Smooth muscle cell (in vitro differentiated cells): ENCODE data around the gene ANKS1A. TPM values are rescaled to one million over a fixed set of nuclear protein-coding genes. Genes with fewer than 3 reads are reported as not detected.

ENCODE experiments used
- DNase-seq: peaks from one replicate; lab custom pipeline; 2025; ENCODE audit not compliant: unreplicated experiment; lab: John Stamatoyannopoulos, UW
- H2AFZ ChIP-seq: fragments of 200-600 bp; sonication (generic); 2 replicates; pipeline ENCODE4 v1.6.0; 2016; ENCODE audit warnings: antibody characterized with exemption, low read depth, mild to moderate bottlenecking
- H3F3A ChIP-seq: fragments of 200-600 bp; sonication (generic); 2 replicates; pipeline ENCODE4 v1.6.0; 2017; ENCODE audit warnings: antibody characterized with exemption, low read depth
- H3K27ac ChIP-seq: fragments of 200-600 bp; sonication (generic); 2 replicates; pipeline ENCODE4 v1.5.1; 2016; ENCODE audit warnings: low read depth, mild to moderate bottlenecking
- H3K27me3 ChIP-seq: fragments of 200-600 bp; sonication (generic); 2 replicates; pipeline ENCODE4 v1.6.1; 2016; ENCODE audit warnings: low read depth, mild to moderate bottlenecking
- H3K36me3 ChIP-seq: fragments of 200-600 bp; sonication (generic); 2 replicates; pipeline ENCODE4 v1.5.1; 2016; ENCODE audit warnings: low read depth
- H3K4me1 ChIP-seq: fragments of 200-600 bp; sonication (generic); 2 replicates; pipeline ENCODE4 v1.5.1; 2016; ENCODE audit warnings: low read depth
- H3K4me2 ChIP-seq: fragments of 200-600 bp; sonication (generic); 2 replicates; pipeline ENCODE4 v1.6.0; 2016; ENCODE audit warnings: mild to moderate bottlenecking
- H3K4me3 ChIP-seq: fragments of 200-600 bp; sonication (generic); 2 replicates; pipeline ENCODE4 v1.5.1; 2016; ENCODE audit warnings: mild to moderate bottlenecking
- H3K79me2 ChIP-seq: fragments of 200-600 bp; sonication (generic); 2 replicates; pipeline ENCODE4 v1.6.0; 2016; ENCODE audit warnings: low read depth, mild to moderate bottlenecking
- H3K9ac ChIP-seq: fragments of 200-600 bp; sonication (generic); 2 replicates; pipeline ENCODE4 v1.6.0; 2016; ENCODE audit warnings: low read depth
- H3K9me3 ChIP-seq: fragments of 200-600 bp; sonication (generic); replicated peaks from 2 replicates; pipeline ENCODE4 v1.5.1; 2016; ENCODE audit warnings: low read depth
- H4K20me1 ChIP-seq: fragments of 200-600 bp; sonication (generic); 2 replicates; pipeline ENCODE4 v1.6.0; 2016; ENCODE audit warnings: low read depth
- WGBS: methylation state at CpG from one replicate; pipeline ENCODE4 v1.1.7; 2016; ENCODE audit warnings: low lambda C conversion rate; 5-methylcytosine and 5-hydroxymethylcytosine counted together
- polyA plus RNA-seq: library from polyadenylated mRNA; unstranded; fragments of >200 nt; fragmentation: Nextera tagmentation; extraction: Ambion mirVana; gene quantifications from 2 replicates; pipeline ENCODE4 v1.2.1, GENCODE V29; 2016
- total RNA-seq: library from RNA; depleted of rRNA; stranded (reverse); fragments of >200 nt; gene quantifications from 2 replicates; pipeline ENCODE4 v1.2.3, GENCODE V29; 2014
- TF ChIP-seq, protein P1 (sequence below): fragments of 200-600 bp; sonication (generic); IDR thresholded peaks from 2 replicates; pipeline ENCODE4 v1.5.1; 2017; ENCODE audit warnings: borderline replicate concordance, mild to moderate bottlenecking, antibody characterized with exemption; ENCODE audit not compliant: insufficient read depth, poor library complexity, severe bottlenecking

The ANKS1A gene
- total and polyA plus RNA-seq, 2 experiments from 2014 or later, result 28.9 to 39.2 TPM

DNA sequence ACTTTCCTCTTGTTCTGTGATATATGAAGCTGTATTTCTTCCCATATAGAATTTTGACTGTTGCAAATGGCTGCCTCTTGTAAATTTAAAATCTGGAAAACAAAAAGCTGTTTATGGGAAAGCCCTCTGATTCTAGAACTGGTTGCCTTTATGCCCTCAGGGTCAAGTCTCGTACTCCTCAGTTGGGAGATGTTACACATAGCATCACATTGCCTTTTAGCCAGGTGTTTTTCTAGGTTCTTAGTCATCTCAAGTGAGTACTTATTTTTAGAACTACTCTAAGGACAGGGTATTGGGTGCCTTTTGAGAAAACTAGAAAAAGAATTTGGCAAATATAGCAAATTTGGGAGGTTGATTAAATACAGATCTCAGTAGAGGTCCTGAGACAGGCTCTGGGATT is 58.5 kb downstream of the ANKS1A start:
- H3K27ac ChIP-seq, result no peak overlapping the region
- H2AFZ ChIP-seq, result no peak overlapping the region
- no peak overlapping the region for H3K9ac ChIP-seq
- no peak for DNase-seq
- no peaks in the 10 kb centered on the region for H3F3A ChIP-seq
- WGBS, result 75% methylated on average over 1 of the region's 1 CpG
- no peak overlapping the region for H3K4me3 ChIP-seq
- H3K36me3 ChIP-seq, result no peaks in the 10 kb centered on the region
- peaks cover 22% of the 10 kb centered on the region for H3K79me2 ChIP-seq
- peaks cover 57% of the 10 kb centered on the region for H4K20me1 ChIP-seq
- no peaks in the 10 kb centered on the region for H3K9me3 ChIP-seq
- no peaks in the 10 kb centered on the region for H3K27me3 ChIP-seq
- H3K4me2 ChIP-seq, result no peak overlapping the region
- TF ChIP-seq, protein P1, sequence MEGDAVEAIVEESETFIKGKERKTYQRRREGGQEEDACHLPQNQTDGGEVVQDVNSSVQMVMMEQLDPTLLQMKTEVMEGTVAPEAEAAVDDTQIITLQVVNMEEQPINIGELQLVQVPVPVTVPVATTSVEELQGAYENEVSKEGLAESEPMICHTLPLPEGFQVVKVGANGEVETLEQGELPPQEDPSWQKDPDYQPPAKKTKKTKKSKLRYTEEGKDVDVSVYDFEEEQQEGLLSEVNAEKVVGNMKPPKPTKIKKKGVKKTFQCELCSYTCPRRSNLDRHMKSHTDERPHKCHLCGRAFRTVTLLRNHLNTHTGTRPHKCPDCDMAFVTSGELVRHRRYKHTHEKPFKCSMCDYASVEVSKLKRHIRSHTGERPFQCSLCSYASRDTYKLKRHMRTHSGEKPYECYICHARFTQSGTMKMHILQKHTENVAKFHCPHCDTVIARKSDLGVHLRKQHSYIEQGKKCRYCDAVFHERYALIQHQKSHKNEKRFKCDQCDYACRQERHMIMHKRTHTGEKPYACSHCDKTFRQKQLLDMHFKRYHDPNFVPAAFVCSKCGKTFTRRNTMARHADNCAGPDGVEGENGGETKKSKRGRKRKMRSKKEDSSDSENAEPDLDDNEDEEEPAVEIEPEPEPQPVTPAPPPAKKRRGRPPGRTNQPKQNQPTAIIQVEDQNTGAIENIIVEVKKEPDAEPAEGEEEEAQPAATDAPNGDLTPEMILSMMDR, result no peak
- H3K4me1 ChIP-seq, result no peaks in the 10 kb centered on the region

DNA sequence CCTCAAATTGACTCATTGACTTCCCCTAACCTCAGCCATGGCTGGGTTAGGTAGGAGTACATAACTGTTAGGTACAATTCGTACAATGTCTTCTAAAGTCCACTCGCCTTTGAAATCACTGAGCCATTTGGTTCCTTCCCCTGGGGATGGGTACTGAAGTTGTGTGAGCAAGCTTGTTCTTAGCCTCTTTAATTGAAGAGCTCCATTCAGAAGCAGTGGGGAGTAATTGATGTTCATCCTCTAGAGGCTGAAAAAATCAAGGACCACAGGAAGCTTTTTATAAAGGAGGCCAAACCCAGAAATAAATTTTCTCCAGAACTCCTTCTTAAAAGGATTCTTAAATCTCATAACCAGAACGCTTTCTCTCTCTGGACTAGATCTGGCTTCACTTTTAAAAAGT is 60.6 kb downstream of the ANKS1A start:
- no peak overlapping the region for H3K4me3 ChIP-seq
- peaks cover 12% of the 10 kb centered on the region for H3K79me2 ChIP-seq
- no peaks in the 10 kb centered on the region for H3K27me3 ChIP-seq
- DNase-seq, result no peak
- no peaks in the 10 kb centered on the region for H3K9me3 ChIP-seq
- no peak overlapping the region for H3K27ac ChIP-seq
- H3F3A ChIP-seq, result no peaks in the 10 kb centered on the region
- WGBS, result 99% methylated on average over 3 of the region's 3 CpGs
- H3K4me1 ChIP-seq, result no peaks in the 10 kb centered on the region
- H3K4me2 ChIP-seq, result no peak overlapping the region
- TF ChIP-seq, protein P1, result no peak
- H2AFZ ChIP-seq, result no peak overlapping the region
- H3K9ac ChIP-seq, result no peak overlapping the region
- H3K36me3 ChIP-seq, result no peaks in the 10 kb centered on the region
- peaks cover 60% of the 10 kb centered on the region for H4K20me1 ChIP-seq

GRCh38 chr6:34950849-34951248 is 61.8 kb downstream of the ANKS1A start:
- H3K36me3 ChIP-seq, result no peaks in the 10 kb centered on the region
- TF ChIP-seq, protein P1, result no peak
- H3K4me1 ChIP-seq, result no peaks in the 10 kb centered on the region
- no peak overlapping the region for H2AFZ ChIP-seq
- no peaks in the 10 kb centered on the region for H3F3A ChIP-seq
- no peak overlapping the region for H3K4me2 ChIP-seq
- no peak overlapping the region for H3K4me3 ChIP-seq
- no peak overlapping the region for H3K9ac ChIP-seq
- WGBS, result 84% methylated on average over 5 of the region's 5 CpGs
- no peaks in the 10 kb centered on the region for H3K27me3 ChIP-seq
- H3K79me2 ChIP-seq, result peaks cover 1% of the 10 kb centered on the region
- H3K9me3 ChIP-seq, result no peaks in the 10 kb centered on the region
- no peak overlapping the region for H3K27ac ChIP-seq
- H4K20me1 ChIP-seq, result peaks cover 60% of the 10 kb centered on the region
- DNase-seq, result no peak

DNA sequence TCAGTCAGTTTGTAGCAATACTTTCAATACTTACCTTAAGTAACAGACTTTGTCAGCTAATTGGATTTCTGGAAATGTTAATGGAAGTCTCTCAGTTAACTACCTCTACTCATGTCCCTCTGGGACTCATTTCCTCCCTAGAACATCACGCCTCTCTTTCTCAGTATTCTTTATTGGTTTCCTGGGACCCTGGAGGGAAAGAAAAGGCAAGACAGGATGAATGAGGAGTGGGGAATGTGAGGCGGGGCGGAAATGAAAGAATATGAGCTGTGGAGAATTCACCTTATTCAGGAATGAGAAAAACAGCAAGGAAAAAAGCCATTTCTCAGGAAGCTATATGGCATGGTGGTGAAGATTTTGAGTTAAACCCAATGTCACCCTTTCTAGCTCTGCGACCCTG is 62.7 kb downstream of the ANKS1A start:
- Histone ChIP-seq H3K27me3 (no peaks in the 10 kb centered on the region), H3K4me2 (no peak overlapping the region)

More for the DNA sequence above, 62.7 kb downstream of the ANKS1A start:
- TF ChIP-seq, protein P1, result no peak
- no peaks in the 10 kb centered on the region for H3K36me3 ChIP-seq
- no peak overlapping the region for H3K4me3 ChIP-seq
- H3F3A ChIP-seq, result no peaks in the 10 kb centered on the region
- H3K4me1 ChIP-seq, result no peaks in the 10 kb centered on the region
- no peak overlapping the region for H2AFZ ChIP-seq
- peaks cover 53% of the 10 kb centered on the region for H4K20me1 ChIP-seq
- no peak overlapping the region for H3K27ac ChIP-seq
- 86% methylated on average over 4 of the region's 4 CpGs for WGBS
- H3K79me2 ChIP-seq, result no peaks in the 10 kb centered on the region
- H3K9ac ChIP-seq, result no peak overlapping the region
- DNase-seq, result no peak
- no peaks in the 10 kb centered on the region for H3K9me3 ChIP-seq
